ENCODE results near the gene NXN. TPM values are rescaled to one million over a fixed set of nuclear protein-coding genes. Genes with fewer than 3 reads are reported as not detected.

Gene NXN
- total and polyA plus RNA-seq, 3 donors from 2014 or later = 22.9 to 26.0 (median 23.0) TPM

DNA sequence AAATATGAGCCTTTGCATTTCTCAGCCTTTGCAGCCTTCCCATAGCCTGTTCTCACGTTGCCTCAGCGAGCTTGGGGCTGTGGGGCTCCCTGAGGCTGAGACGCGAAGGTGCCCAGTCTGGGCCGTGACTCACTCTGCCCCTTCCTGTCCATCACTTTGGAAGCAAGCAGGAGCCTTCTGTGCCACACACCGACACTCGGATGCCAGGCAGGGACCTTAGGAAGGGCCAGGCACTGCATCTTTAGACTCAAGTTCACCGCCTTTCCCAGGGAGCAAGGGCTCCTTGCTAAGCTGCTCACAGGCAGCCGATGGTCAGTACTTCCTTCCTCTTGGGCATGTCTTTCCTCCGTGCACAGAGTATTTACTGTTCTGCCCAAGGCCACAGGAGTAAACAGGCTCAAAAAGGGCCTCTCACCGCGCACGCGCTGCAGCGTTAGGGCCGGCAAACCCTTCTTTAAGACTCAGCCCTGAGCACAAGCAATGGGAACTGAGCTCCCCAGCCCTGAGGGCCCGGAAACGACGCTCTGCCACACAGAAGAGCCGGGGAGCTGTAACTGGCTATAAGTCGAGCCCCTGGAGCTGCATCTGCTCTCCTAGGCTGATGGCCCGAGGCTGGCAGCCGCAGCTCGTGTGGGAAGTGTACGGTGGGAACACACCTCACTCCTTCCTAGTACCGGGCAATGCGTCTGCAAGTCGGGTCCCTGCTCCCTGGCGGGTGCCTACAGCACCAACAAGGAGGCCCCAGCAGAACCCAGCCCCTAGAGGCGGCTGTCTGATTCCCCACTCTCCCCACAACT lies 24.6 kb upstream of the NXN start:
- H3K27me3 ChIP-seq = no peaks in the 10 kb centered on the region
- no peak overlapping the region for H3K4me3 ChIP-seq
- peak; percentile 47 for DNase-seq
- TF ChIP-seq, protein P1, sequence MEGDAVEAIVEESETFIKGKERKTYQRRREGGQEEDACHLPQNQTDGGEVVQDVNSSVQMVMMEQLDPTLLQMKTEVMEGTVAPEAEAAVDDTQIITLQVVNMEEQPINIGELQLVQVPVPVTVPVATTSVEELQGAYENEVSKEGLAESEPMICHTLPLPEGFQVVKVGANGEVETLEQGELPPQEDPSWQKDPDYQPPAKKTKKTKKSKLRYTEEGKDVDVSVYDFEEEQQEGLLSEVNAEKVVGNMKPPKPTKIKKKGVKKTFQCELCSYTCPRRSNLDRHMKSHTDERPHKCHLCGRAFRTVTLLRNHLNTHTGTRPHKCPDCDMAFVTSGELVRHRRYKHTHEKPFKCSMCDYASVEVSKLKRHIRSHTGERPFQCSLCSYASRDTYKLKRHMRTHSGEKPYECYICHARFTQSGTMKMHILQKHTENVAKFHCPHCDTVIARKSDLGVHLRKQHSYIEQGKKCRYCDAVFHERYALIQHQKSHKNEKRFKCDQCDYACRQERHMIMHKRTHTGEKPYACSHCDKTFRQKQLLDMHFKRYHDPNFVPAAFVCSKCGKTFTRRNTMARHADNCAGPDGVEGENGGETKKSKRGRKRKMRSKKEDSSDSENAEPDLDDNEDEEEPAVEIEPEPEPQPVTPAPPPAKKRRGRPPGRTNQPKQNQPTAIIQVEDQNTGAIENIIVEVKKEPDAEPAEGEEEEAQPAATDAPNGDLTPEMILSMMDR (IDR thresholded peaks at IDR 0.05) = no peak
- no peak for TF ChIP-seq POLR2A (IDR thresholded peaks at IDR 0.05)
- peak overlapping the region; percentile 77 for H3K27ac ChIP-seq
- intact Hi-C loops (cut with DNase I; ENCODE audit: low total_unique reads) = no loop called here
- peaks cover 45% of the 10 kb centered on the region for H3K4me1 ChIP-seq
- no peaks in the 10 kb centered on the region for H3K36me3 ChIP-seq (ENCODE audit: low read depth, missing control alignments)
- WGBS, 2 donors = 65 to 76% methylated on average over 17 to 30 of the region's 30 CpGs
- no peaks in the 10 kb centered on the region for H3K9me3 ChIP-seq

DNA sequence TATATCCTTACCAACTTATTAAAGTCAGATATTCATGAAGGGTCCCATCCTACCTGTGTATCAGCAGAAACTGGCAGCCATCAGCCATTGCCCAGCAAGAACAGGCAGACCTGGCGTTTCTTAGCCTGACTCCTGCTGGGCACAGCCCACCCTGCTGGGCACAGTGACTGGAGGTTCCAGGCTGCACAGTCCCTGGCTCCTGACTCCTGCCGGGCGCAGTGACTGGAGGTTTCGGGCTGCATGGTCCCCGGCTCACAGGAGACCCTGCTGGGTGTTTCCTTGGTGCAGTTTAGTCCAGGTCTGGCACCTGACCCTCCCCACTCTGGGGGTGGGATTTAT lies 24.0 kb upstream of the NXN start:
- DNase-seq = no peak
- no peak for TF ChIP-seq POLR2A (IDR thresholded peaks at IDR 0.05)
- TF ChIP-seq, protein P1 (IDR thresholded peaks at IDR 0.05) = no peak
- Histone ChIP-seq H3K4me3 (no peak overlapping the region), H3K36me3 (ENCODE audit: low read depth, missing control alignments) (no peaks in the 10 kb centered on the region), H3K9me3 (no peaks in the 10 kb centered on the region), H3K27me3 (no peaks in the 10 kb centered on the region), H3K27ac (peak overlapping the region in 1 of 2 donors; percentile 77), H3K4me1 (peaks cover 44% of the 10 kb centered on the region)
- intact Hi-C loops (cut with DNase I; ENCODE audit: low total_unique reads) = no loop called here
- 53 to 84% methylated on average over 1 to 5 of the region's 5 CpGs for WGBS, 2 donors

DNA sequence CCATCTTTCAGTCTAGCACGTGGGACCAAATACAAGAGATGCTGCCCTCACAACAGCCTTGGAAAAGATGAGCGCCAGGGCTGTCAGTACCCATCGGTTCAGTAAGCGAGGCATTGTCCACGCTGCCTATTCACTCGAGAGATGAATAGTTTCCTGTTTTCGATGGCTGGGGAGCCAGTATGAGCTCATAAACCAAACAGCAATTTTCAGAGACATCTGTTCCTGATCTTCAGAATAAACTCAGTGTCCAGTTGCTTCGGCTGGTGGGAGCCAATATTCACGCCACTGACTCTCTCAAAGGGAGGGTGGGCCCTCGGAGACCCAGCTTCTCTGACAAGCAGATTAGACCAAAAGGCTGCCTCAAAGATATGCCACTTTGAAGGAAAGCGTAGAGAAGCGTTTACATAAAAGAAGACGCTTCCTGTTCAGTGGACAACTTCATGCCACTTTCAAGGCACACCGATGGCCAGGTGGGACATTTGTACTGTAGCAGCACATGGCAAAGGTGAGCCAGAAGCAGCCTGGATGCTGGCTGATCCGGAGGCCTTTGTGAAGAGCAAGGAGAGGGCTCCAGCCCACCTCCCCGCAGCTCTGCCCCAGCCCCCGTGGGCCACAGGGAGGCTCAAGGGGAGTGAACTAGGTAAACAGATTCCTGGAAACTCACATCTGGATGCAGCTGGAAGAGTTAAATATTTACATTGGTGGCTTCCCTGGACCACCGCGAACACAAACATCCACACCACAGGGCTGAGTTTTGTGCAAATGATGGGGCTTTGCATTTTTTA lies 23.4 kb upstream of the NXN start:
- DNase-seq = no peak
- Histone ChIP-seq H3K4me1 (peaks cover 46% of the 10 kb centered on the region), H3K9me3 (no peaks in the 10 kb centered on the region), H3K36me3 (ENCODE audit: low read depth, missing control alignments) (no peaks in the 10 kb centered on the region), H3K4me3 (no peak overlapping the region), H3K27ac (peak overlapping the region in 1 of 2 donors; percentile 77), H3K27me3 (no peaks in the 10 kb centered on the region)
- 74 to 75% methylated on average over 19 of the region's 19 CpGs for WGBS, 2 donors
- TF ChIP-seq, protein P1 (IDR thresholded peaks at IDR 0.05) = no peak
- no peak for TF ChIP-seq POLR2A (IDR thresholded peaks at IDR 0.05)
- intact Hi-C loops (cut with DNase I; ENCODE audit: low total_unique reads) = no loop called here

DNA sequence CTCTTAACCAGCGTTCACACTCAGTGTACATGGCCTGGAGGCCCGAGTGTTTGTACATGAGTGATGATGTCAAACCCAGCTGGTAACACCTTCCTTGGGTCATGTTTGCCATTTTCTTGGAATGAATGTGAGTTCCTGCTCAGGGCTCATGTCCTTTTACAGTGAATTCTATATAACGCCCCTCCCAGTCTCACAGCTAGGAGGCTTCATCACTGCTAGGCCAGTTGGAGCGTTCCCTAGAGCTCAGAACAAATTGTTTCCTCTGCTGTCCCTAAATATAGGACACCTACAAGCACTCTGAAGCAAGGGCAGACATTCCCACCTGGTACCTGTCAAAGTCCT lies 22.8 kb upstream of the NXN start:
- peak overlapping the region in 1 of 2 donors; percentile 77 for H3K27ac ChIP-seq
- H3K9me3 ChIP-seq = no peaks in the 10 kb centered on the region
- no peaks in the 10 kb centered on the region for H3K36me3 ChIP-seq (ENCODE audit: low read depth, missing control alignments)
- H3K4me3 ChIP-seq = no peak overlapping the region
- TF ChIP-seq, protein P1 (IDR thresholded peaks at IDR 0.05) = no peak
- TF ChIP-seq POLR2A (IDR thresholded peaks at IDR 0.05) = no peak
- WGBS, 2 donors = 80 to 81% methylated on average over 4 of the region's 4 CpGs
- H3K4me1 ChIP-seq = peaks cover 45% of the 10 kb centered on the region
- intact Hi-C loops (cut with DNase I; ENCODE audit: low total_unique reads) = no loop called here
- DNase-seq = no peak
- H3K27me3 ChIP-seq = no peaks in the 10 kb centered on the region
